IMR-90 (cell line): ENCODE data around the gene TNS1.

Experiments used
- BHLHE40 ChIP-seq: fragments of 150-350 bp; IDR thresholded peaks from 2 replicates; pipeline ENCODE4 v1.6.1; 2016; ENCODE audit warnings: mild to moderate bottlenecking, low read depth, low read length
- CTCF ChIP-seq: conservative IDR thresholded peaks from 2 replicates; pipeline ENCODE4 v1.5.1; 2012; ENCODE audit warnings: mild to moderate bottlenecking, low read depth, low read length, improper control_type of control experiment
- MAZ ChIP-seq: IDR thresholded peaks from 2 replicates; pipeline ENCODE4 v1.6.1; 2012; ENCODE audit warnings: low read depth, mild to moderate bottlenecking, low read length, improper control_type of control experiment, moderate library complexity, borderline replicate concordance
- POLR2A ChIP-seq: IDR thresholded peaks from 2 replicates; pipeline ENCODE4 v1.6.1; 2012; ENCODE audit warnings: mild to moderate bottlenecking, low read depth, low read length
- RAD21 ChIP-seq: IDR thresholded peaks from 2 replicates; pipeline ENCODE4 v1.6.1; 2012; ENCODE audit warnings: low read length, improper control_type of control experiment
- SMC3 ChIP-seq: fragments of 150-350 bp; IDR thresholded peaks from 2 replicates; pipeline ENCODE4 v1.6.1; 2016; ENCODE audit warnings: low read depth, mild to moderate bottlenecking, antibody characterized with exemption, low read length, moderate library complexity

DNA sequence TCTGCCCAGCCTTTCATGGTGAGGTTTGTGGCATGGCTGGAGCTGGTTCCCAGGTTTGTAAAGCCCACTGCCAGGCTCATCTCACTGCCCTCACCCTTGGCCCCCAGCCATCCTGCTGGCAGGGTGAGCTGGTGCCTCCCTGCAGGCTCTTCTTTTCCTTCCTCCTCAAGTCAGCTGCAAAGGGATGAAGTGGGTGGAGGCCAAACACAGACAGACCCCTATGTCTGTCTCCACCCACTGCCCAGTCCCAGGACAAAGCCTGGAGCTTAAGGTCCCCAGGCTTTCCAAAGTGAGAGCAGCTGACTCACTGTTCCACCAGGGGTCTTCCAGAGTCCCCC is 92.0 kb downstream of the TNS1 start:
- TF ChIP-seq POLR2A (no peak), CTCF (no peak), RAD21 (no peak), MAZ (no peak), BHLHE40 (no peak), SMC3 (no peak)
